Large intestine (tissue), 3 donors: Measurements from ENCODE around the gene DDX42. TPM values are rescaled to one million over a fixed set of nuclear protein-coding genes. Genes with fewer than 3 reads are reported as not detected.

Source experiments
- DNase-seq, 2 donors: peaks; one replicate each; pipeline versions ENCODE4 v3.0.0 to v3.0.0-alpha.2; 2013
- H3K27ac ChIP-seq: one replicate; pipeline ENCODE4 v1.5.1; 2013; ENCODE audit warnings: low read length
- H3K27me3 ChIP-seq: 2 replicates; pipeline ENCODE4 v1.6.1; 2013; ENCODE audit warnings: low read length; ENCODE audit not compliant: control insufficient read depth, insufficient read depth
- H3K36me3 ChIP-seq: 2 replicates; pipeline ENCODE4 v1.6.1; 2013; ENCODE audit warnings: low read length; ENCODE audit not compliant: control insufficient read depth, insufficient read depth
- H3K4me1 ChIP-seq: one replicate; pipeline ENCODE4 v1.6.1; 2013; ENCODE audit warnings: low read length; ENCODE audit not compliant: control insufficient read depth, insufficient read depth
- H3K4me3 ChIP-seq: one replicate; pipeline ENCODE4 v1.5.1; 2013; ENCODE audit warnings: low read length
- H3K9me3 ChIP-seq: one replicate; pipeline ENCODE4 v1.6.1; 2013; ENCODE audit warnings: mild to moderate bottlenecking, low read depth, low read length, moderate library complexity; ENCODE audit not compliant: control insufficient read depth
- WGBS: methylation state at CpG from one replicate; pipeline ENCODE4 v1.1.5; 2013; ENCODE audit warnings: low lambda C conversion rate; ENCODE audit not compliant: insufficient coverage; 5-methylcytosine and 5-hydroxymethylcytosine counted together
- polyA plus RNA-seq: library from polyadenylated mRNA; unstranded; fragments of 120-200 nt; gene quantifications from one replicate; pipeline ENCODE4 v1.2.1, GENCODE V29; 2013

Gene DDX42
- polyA plus RNA-seq, 1 donor, result 136 TPM

DNA sequence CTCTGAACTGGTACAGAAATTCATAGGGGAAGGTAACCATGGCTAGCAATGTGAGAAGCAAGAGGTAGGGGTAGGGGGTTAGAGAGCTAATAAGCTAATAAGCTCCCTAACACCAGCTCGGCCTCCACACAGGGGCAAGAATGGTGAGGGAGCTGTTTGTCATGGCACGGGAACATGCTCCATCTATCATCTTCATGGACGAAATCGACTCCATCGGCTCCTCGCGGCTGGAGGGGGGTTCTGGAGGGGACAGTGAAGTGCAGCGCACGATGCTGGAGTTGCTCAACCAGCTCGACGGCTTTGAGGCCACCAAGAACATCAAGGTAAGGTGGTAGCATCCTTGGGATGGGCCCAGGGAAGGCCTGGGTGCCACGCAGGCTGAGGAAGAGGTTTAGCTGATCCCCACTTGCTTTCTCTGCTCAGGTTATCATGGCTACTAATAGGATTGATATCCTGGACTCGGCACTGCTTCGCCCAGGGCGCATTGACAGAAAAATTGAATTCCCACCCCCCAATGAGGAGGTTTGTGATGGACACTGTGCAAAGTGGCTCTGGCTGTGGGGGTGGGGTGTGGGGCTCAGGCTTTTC is 57.0 kb downstream of the DDX42 start:
- H3K4me1 ChIP-seq, result peaks cover 11% of the 10 kb centered on the region
- H3K27me3 ChIP-seq, result no peaks in the 10 kb centered on the region
- H3K4me3 ChIP-seq, result no peak overlapping the region
- no peak for DNase-seq
- no peak overlapping the region for H3K27ac ChIP-seq
- no peaks in the 10 kb centered on the region for H3K9me3 ChIP-seq
- H3K36me3 ChIP-seq, result peaks cover 68% of the 10 kb centered on the region
- no CpG with 5 or more reads among the region's 15 CpGs for WGBS

GRCh38 chr17:63831505-63831904 is 57.5 kb downstream of the DDX42 start:
- DNase-seq, result no peak
- WGBS, result no CpG with 5 or more reads among the region's 8 CpGs
- Histone ChIP-seq H3K27me3 (no peaks in the 10 kb centered on the region), H3K27ac (no peak overlapping the region), H3K4me3 (no peak overlapping the region), H3K4me1 (peaks cover 10% of the 10 kb centered on the region), H3K36me3 (peaks cover 72% of the 10 kb centered on the region), H3K9me3 (no peaks in the 10 kb centered on the region)

GRCh38 chr17:63832014-63832413 is 58.0 kb downstream of the DDX42 start:
- H3K27me3 ChIP-seq, result no peaks in the 10 kb centered on the region
- H3K4me3 ChIP-seq, result no peak overlapping the region
- peaks cover 10% of the 10 kb centered on the region for H3K4me1 ChIP-seq
- WGBS, result no CpG with 5 or more reads among the region's 5 CpGs
- H3K27ac ChIP-seq, result no peak overlapping the region
- peaks cover 77% of the 10 kb centered on the region for H3K36me3 ChIP-seq
- no peaks in the 10 kb centered on the region for H3K9me3 ChIP-seq
- DNase-seq, result no peak

- Histone ChIP-seq H3K27me3 (no peaks in the 10 kb centered on the region), H3K9me3 (no peaks in the 10 kb centered on the region), H3K4me3 (no peak overlapping the region), H3K27ac (no peak overlapping the region), H3K36me3 (peaks cover 81% of the 10 kb centered on the region), H3K4me1 (peaks cover 10% of the 10 kb centered on the region)
- no peak for DNase-seq
- WGBS, result no CpG with 5 or more reads among the region's 2 CpGs
These were observed 58.5 kb downstream of the DDX42 start for GRCh38 chr17:63832455-63832854.

DNA sequence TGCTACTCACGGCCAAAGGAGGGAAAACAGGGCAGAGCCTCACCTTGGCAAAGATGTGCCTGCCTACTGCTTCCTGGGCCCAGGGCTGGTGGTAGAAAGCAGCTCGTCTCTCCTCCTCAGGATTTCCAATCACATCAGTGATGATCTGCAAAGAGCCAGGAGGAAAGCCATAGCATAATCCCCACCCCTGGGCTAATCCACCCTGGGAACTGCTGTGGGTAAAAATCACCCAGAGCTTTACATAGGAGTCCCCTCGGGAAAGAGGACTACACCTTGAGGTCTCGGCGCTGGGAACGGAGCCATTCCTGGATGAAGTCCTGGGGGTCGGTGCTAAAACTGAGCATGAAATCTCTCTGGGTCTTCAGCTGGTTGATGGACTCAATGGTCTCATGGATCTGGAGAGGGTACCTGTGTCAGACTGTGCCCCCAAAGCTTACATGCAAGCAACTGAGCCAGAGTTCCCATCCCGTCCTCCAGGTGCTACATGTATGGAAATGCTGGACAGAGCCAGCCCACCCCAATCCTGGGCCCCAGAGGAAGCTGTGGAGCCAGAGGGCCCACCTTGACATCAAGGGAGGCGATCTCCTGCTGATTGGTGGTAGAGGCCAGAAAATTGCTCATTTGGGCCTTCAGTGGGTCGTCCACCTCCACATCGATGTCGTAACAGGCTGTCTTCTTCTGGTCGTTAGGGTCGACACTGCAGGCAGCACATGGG is 59.2 kb downstream of the DDX42 start:
- H3K4me1 ChIP-seq, result peaks cover 9% of the 10 kb centered on the region
- H3K4me3 ChIP-seq, result no peak overlapping the region
- WGBS, result no CpG with 5 or more reads among the region's 14 CpGs
- H3K27ac ChIP-seq, result no peak overlapping the region
- H3K27me3 ChIP-seq, result no peaks in the 10 kb centered on the region
- peaks cover 89% of the 10 kb centered on the region for H3K36me3 ChIP-seq
- no peak for DNase-seq
- no peaks in the 10 kb centered on the region for H3K9me3 ChIP-seq

DNA sequence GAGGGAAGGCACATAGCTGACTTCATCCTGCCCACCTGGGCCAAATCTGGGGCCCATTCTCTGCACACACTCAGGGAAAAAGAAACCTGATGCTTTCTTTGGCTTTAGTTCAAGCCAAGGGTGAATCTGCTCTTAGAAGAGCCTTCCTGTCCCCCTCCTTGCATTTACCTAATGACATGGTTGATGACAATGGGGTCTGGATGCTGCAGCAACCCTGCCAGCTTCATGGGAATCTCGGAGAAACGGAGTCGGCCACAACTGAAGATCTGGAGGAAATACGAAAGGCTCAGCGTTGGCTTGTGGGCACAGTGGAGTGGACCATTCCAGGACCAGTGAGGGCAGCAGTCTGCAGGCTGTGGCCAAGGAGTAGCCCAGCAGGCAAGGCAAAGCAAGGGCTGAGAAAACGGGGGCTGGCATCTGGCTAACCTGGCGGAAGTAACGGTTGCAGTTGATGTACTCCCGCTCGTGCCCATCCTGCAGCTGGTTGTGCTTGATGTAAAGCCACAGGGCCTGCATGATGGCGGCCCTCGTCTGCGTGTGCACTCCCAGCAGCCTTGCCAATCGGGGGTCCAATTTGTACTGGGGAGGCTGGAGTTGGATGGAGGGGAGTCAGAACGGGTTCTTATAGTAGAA is 59.9 kb downstream of the DDX42 start:
- no CpG with 5 or more reads among the region's 15 CpGs for WGBS
- H3K4me1 ChIP-seq, result peaks cover 14% of the 10 kb centered on the region

GRCh38 chr17:63834431-63835166 is 60.6 kb downstream of the DDX42 start:
- Histone ChIP-seq H3K27me3 (no peaks in the 10 kb centered on the region), H3K9me3 (no peaks in the 10 kb centered on the region), H3K4me1 (peaks cover 21% of the 10 kb centered on the region), H3K4me3 (no peak overlapping the region), H3K27ac (no peak overlapping the region), H3K36me3 (peaks cover 84% of the 10 kb centered on the region)
- DNase-seq, result peak; percentile 75 to 84
- WGBS, result no CpG with 5 or more reads among the region's 13 CpGs

More for the DNA sequence above, 59.9 kb downstream of the DDX42 start:
- no peak overlapping the region for H3K27ac ChIP-seq
- peaks cover 91% of the 10 kb centered on the region for H3K36me3 ChIP-seq
- no peaks in the 10 kb centered on the region for H3K9me3 ChIP-seq
- H3K4me3 ChIP-seq, result no peak overlapping the region
- no peaks in the 10 kb centered on the region for H3K27me3 ChIP-seq
- no peak for DNase-seq

DNA sequence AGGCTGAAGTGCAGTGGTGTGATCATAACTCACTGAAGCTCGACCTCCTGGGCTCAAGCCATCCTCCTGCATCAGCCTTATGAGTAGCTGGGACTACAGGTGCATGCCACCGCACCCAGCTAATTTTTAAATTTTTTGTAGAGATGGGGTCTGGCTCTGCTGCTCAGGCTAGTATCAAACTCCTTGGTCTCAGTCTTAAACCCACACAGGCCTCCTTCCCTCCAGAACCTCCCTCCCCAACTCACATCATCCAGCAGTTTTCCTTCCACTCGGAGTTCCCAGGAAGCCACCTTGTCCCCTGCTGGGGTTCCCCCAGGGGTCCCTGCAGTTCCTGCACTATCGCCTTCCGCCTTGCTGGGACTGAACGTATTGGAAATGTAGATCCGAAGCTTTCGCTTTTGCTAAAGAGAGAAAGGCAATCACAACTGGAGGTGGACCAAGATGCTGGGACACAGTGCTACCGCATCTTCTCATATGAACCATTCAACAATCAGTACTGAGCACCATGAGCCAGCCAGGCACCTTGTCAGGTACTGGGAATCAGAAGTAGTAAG is 61.3 kb downstream of the DDX42 start:
- DNase-seq, result no peak
- Histone ChIP-seq H3K27me3 (no peaks in the 10 kb centered on the region), H3K4me3 (no peak overlapping the region), H3K27ac (no peak overlapping the region), H3K36me3 (peaks cover 77% of the 10 kb centered on the region), H3K9me3 (no peaks in the 10 kb centered on the region), H3K4me1 (peaks cover 25% of the 10 kb centered on the region)
- WGBS, result no CpG with 5 or more reads among the region's 9 CpGs

- peaks cover 62% of the 10 kb centered on the region for H3K36me3 ChIP-seq
- WGBS, result no CpG with 5 or more reads among the region's 7 CpGs
- no peak for DNase-seq
- H3K4me1 ChIP-seq, result peaks cover 37% of the 10 kb centered on the region
- H3K27ac ChIP-seq, result no peak overlapping the region
- H3K9me3 ChIP-seq, result no peaks in the 10 kb centered on the region
- no peaks in the 10 kb centered on the region for H3K27me3 ChIP-seq
- no peak overlapping the region for H3K4me3 ChIP-seq
These were observed 62.8 kb downstream of the DDX42 start for GRCh38 chr17:63836811-63837210.

DNA sequence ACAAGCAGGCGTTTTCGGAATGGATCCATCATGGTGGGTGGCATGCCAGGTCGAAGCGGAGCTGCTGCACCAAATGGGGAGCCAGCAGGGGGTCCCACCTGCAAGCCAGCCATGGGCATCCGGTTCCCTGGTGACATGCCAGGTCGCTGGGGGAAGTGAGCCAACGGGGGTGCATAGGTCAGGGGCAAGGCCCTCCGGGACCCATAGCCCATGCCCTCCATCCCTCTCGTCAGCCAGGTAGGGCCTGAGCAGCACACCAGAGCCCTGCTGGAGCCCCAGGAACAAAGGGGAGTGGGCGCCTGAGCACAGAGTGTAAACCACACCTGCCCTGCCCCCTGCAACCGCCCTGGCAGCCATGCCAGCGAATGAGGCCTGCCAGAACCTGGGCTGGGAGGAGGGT is 63.5 kb downstream of the DDX42 start:
- Histone ChIP-seq H3K4me1 (peaks cover 37% of the 10 kb centered on the region), H3K4me3 (no peak overlapping the region), H3K27ac (no peak overlapping the region), H3K27me3 (no peaks in the 10 kb centered on the region), H3K9me3 (no peaks in the 10 kb centered on the region), H3K36me3 (peaks cover 55% of the 10 kb centered on the region)
- WGBS, result no CpG with 5 or more reads among the region's 12 CpGs
- DNase-seq, result no peak
